HepG2 (cell line): Measurements from ENCODE around the gene ARMH3. TPM values are rescaled to one million over a fixed set of nuclear protein-coding genes. Genes with fewer than 3 reads are reported as not detected.

Source experiments
- ATAC-seq: fragments of 200-7000 bp; cut with Tn5 transposase; 3 replicates; pipeline ENCODE4 v1.9.1; 2020; ENCODE audit warnings: mild to moderate bottlenecking, moderate library complexity
- BruUV-seq: library from RNA; stranded (reverse); fragments of 400-500 nt; replicated peaks from 2 replicates; lab custom pipeline; 2021; lab: Mats Ljungman, UMichigan
- CTCF ChIA-PET: fragments of 300-600 bp; formaldehyde crosslinking; extraction: SDS; loops from one replicate; lab custom pipeline; 2021; ENCODE audit warnings: low total read pairs, inconsistent platforms, low intra/inter-chr PET ratio; lab: Yijun Ruan, JAX
- POLR2A ChIA-PET: fragments of 350-600 bp; sonication (Branson Sonifier 250); formaldehyde crosslinking; loops from one replicate; lab custom pipeline; 2020; ENCODE audit warnings: antibody characterized with exemption, inconsistent platforms; lab: Yijun Ruan, JAX
- DNase-seq: peaks from one replicate; pipeline ENCODE4 v3.0.0-alpha.2; 2015; ENCODE audit warnings: low spot score
- FAIRE-seq: peaks from 3 replicates; lab custom pipeline; 2011; peaks lifted over from hg19 to GRCh38; lab: Jason Lieb, UNC
- H2AFZ ChIP-seq: one replicate; pipeline ENCODE4 v1.6.1; 2011; ENCODE audit warnings: low read length, inconsistent platforms
- H3K27ac ChIP-seq: fragments of 300-600 bp; 3 replicates; pipeline ENCODE4 v1.8.0; 2011; ENCODE audit warnings: mixed run types, mild to moderate bottlenecking, mixed read lengths, low read length, inconsistent platforms; ENCODE audit not compliant: insufficient read depth; ENCODE audit errors: extremely low read length
- H3K27me3 ChIP-seq, 2 experiments: fragments of 200-600 bp in 1 of 2; 2 replicates in 1 of 2; 3 replicates in 1 of 2; pipeline versions ENCODE4 v1.6.0 to v1.8.0; 2011; ENCODE audit warnings: low read length in 2 of 2, mild to moderate bottlenecking in 2 of 2, moderate library complexity in 2 of 2, inconsistent platforms in 1 of 2; ENCODE audit not compliant: insufficient read depth in 2 of 2, control insufficient read depth in 1 of 2
- H3K36me3 ChIP-seq, 2 experiments: fragments of 200-600 bp in 1 of 2; replicated peaks in 1 of 2; 2 replicates in 1 of 2; 3 replicates in 1 of 2; pipeline versions ENCODE4 v1.5.1 to v1.8.0; 2011; ENCODE audit warnings: low read length in 2 of 2, inconsistent platforms in 1 of 2; ENCODE audit not compliant: insufficient read depth in 2 of 2, control insufficient read depth in 1 of 2
- H3K4me1 ChIP-seq: 2 replicates; pipeline ENCODE4 v1.5.1; 2012; ENCODE audit warnings: low read length, inconsistent platforms; ENCODE audit not compliant: insufficient read depth
- H3K4me2 ChIP-seq: 2 replicates; pipeline ENCODE4 v1.6.0; 2011; ENCODE audit warnings: low read depth, low read length, inconsistent platforms
- H3K4me3 ChIP-seq, 3 experiments: fragments of 200-600 bp in 1 of 3; sonication (generic), shearing (Covaris generic) in 1 of 3; replicated peaks in 1 of 3; 2 replicates each; pipeline ENCODE4 v1.5.1; 2011 to 2016; ENCODE audit warnings: low read length in 3 of 3, inconsistent platforms in 2 of 3, low read depth in 2 of 3, mild to moderate bottlenecking in 2 of 3, control low read depth in 1 of 3, mixed read lengths in 1 of 3; ENCODE audit not compliant: insufficient read depth in 1 of 3
- H3K79me2 ChIP-seq: one replicate; pipeline ENCODE4 v1.6.1; 2011; ENCODE audit warnings: low read length, inconsistent platforms; ENCODE audit not compliant: insufficient read depth
- H3K9ac ChIP-seq: 2 replicates; pipeline ENCODE4 v1.6.0; 2011; ENCODE audit warnings: mild to moderate bottlenecking, low read depth, low read length, inconsistent platforms; ENCODE audit not compliant: insufficient read depth
- H3K9me3 ChIP-seq: 2 replicates; pipeline ENCODE4 v1.5.1; 2012; ENCODE audit warnings: mild to moderate bottlenecking, low read length
- H4K20me1 ChIP-seq: 2 replicates; pipeline ENCODE4 v1.6.0; 2011; ENCODE audit warnings: inconsistent platforms, mild to moderate bottlenecking, low read length, moderate library complexity; ENCODE audit not compliant: insufficient read depth
- CEBPB ChIP-seq: IDR thresholded peaks from 2 replicates; pipeline ENCODE4 v1.6.1; 2011; ENCODE audit warnings: low read depth, low read length, improper control_type of control experiment, borderline replicate concordance
- GFI1 ChIP-seq: sonication (generic); formaldehyde crosslinking; IDR thresholded peaks from 2 replicates; pipeline ENCODE4 v1.5.0; 2020; ENCODE audit warnings: missing genetic modification reagents, mild to moderate bottlenecking, borderline replicate concordance
- RFX1 ChIP-seq: fragments of 450-650 bp; IDR thresholded peaks from 2 replicates; pipeline ENCODE4 v1.6.1; 2017
- SALL1 ChIP-seq: sonication (generic); formaldehyde crosslinking; IDR thresholded peaks from 2 replicates; pipeline ENCODE4 v1.8.0; 2022; ENCODE audit warnings: mild to moderate bottlenecking, missing genetic modification reagents
- SRF ChIP-seq: IDR thresholded peaks from 2 replicates; pipeline ENCODE4 v1.6.1; 2011; ENCODE audit warnings: mild to moderate bottlenecking, low read depth, low read length, moderate library complexity
- ZBTB33 ChIP-seq: sonication (generic); formaldehyde crosslinking; IDR thresholded peaks from 2 replicates; pipeline ENCODE4 v1.4.0; 2020; ENCODE audit warnings: missing genetic modification reagents
- ZBTB37 ChIP-seq: sonication (generic); formaldehyde crosslinking; IDR thresholded peaks from 2 replicates; pipeline ENCODE4 v1.4.0; 2020; ENCODE audit warnings: mild to moderate bottlenecking, missing genetic modification reagents
- ZNF562 ChIP-seq: sonication (generic); formaldehyde crosslinking; IDR thresholded peaks from 2 replicates; pipeline ENCODE4 v1.8.0; 2022; ENCODE audit warnings: missing genetic modification reagents, borderline replicate concordance
- ZNF780A ChIP-seq: sonication (generic); formaldehyde crosslinking; IDR thresholded peaks from 2 replicates; pipeline ENCODE4 v1.8.0; 2022; ENCODE audit warnings: mild to moderate bottlenecking, missing genetic modification reagents, moderate library complexity
- WGBS: methylation state at CpG from one replicate; pipeline ENCODE4 v1.1.6; 2017; ENCODE audit warnings: low lambda C conversion rate; 5-methylcytosine and 5-hydroxymethylcytosine counted together
- in situ Hi-C: cut with HindIII; loops from 2 replicates; pipeline ENCODE4 v1.10.0; 2017; ENCODE audit warnings: low pct_unique_long_range_greater_than_20kb; ENCODE audit not compliant: extremely low pct_ligation_motif_present
- intact Hi-C: fragments of 100-400 bp; cut with micrococcal nuclease; formaldehyde crosslinking; loops from one replicate; pipeline ENCODE4 v1.10.0; 2022; ENCODE audit not compliant: unreplicated experiment
- polyA plus RNA-seq, 8 experiments: library from polyadenylated mRNA; depleted of rRNA in 3 of 8; stranded (reverse) in 7 of 8; unstranded in 1 of 8; fragments of >200 nt; fragmentation: Illumina TruSeq in 4 of 8; extraction: Trizol in 4 of 8; gene quantifications; 2 replicates each; pipeline versions ENCODE4 v1.2.1 to v1.2.3, GENCODE V29; 2011 to 2016; ENCODE audit warnings: low read depth in 4 of 8, missing spikeins in 1 of 8, mixed read lengths in 1 of 8; ENCODE audit not compliant: insufficient read depth in 1 of 8
- total RNA-seq, 5 experiments: library from RNA; depleted of rRNA; stranded (reverse); fragments of >200 nt; fragmentation: Illumina TruSeq; extraction: Trizol; gene quantifications; 2 replicates each; pipeline ENCODE4 v1.2.3, GENCODE V29; 2016; ENCODE audit warnings: low read depth in 1 of 5
- TF ChIP-seq, protein P1 (sequence below): sonication (generic); formaldehyde crosslinking; IDR thresholded peaks from 2 replicates; pipeline ENCODE4 v1.5.0; 2020; ENCODE audit warnings: mild to moderate bottlenecking, low read depth, missing genetic modification reagents, borderline replicate concordance

Gene ARMH3
- total and polyA plus RNA-seq, 2 of the 13 experiments (the other 11 are each of a cell fraction or from before 2014, with no cell fraction given) = 8.4 to 16.9 TPM

DNA sequence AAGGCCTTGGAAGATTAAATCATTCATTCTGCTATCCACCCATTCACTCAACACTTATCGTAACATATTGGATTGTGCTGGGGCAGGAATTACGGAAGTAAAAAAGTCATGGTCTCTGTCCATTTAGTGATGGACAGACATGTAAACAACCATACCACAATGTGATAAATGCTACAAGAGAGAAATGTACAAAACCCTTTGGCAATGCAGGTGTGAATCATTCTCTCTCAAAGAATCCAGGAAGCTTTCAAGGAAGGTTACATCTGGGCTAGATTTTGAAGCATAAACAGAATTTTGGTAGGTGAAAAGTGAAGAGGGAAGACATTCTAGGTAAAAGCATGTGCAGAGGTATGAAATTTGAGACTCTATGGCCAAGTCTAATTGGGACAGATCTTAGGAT, 150.7 kb downstream of the ARMH3 start (continued):
- no peak for TF ChIP-seq GFI1 (CRISPR knock-in tag)
- TF ChIP-seq, protein P1, sequence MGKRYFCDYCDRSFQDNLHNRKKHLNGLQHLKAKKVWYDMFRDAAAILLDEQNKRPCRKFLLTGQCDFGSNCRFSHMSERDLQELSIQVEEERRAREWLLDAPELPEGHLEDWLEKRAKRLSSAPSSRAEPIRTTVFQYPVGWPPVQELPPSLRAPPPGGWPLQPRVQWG (CRISPR knock-in tag) = no peak
- no peak for TF ChIP-seq SRF
- no peak for TF ChIP-seq RFX1
- no peak for TF ChIP-seq CEBPB
- no peak for TF ChIP-seq ZNF780A
- TF ChIP-seq SALL1 = no peak
- TF ChIP-seq ZBTB37 = no peak

DNA sequence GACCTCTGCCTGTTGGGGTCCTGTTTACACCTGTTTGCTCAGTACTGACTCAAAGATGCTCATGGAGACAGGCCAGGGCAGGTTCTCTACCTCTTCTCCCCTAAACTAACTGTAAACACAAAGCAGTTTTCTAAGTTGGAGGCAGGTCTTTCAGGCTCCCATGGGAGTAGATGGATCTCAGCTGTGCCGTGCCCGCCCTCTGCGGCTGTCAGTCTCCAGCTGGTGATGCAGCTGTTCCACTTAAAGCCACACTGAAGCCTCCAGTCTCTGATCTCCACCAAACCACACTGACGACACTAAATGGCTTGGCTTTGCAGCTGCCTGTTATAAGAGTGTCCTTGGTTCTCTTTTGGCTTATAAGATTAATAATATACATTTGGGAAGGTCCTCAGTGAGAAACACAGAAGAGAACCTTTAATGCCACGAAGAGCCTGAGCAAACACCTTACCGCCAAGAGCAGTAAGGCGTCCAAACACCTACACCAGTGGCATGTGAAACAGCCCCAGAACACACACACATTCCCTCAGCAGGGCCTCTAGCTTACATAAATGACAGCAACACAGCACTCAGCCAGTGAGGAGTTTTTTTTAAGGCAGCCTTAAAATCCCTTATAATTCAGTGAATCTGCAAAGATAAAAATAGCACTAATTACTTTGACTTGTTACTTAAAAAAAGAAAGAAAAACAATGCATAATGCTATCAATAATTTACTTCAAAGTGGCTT, 152.0 kb downstream of the ARMH3 start:
- ChIA-PET CTCF (no interaction called here), POLR2A (no interaction called here)
- Histone ChIP-seq H3K27ac (no peak overlapping the region), H3K4me2 (no peak overlapping the region), H3K4me3 (no peak overlapping the region), H4K20me1 (no peaks in the 10 kb centered on the region), H3K79me2 (no peaks in the 10 kb centered on the region), H3K4me1 (no peaks in the 10 kb centered on the region), H3K9ac (no peak overlapping the region), H3K36me3 (no peaks in the 10 kb centered on the region), H2AFZ (no peak overlapping the region), H3K27me3 (no peaks in the 10 kb centered on the region), H3K9me3 (no peaks in the 10 kb centered on the region)
- ATAC-seq = no peak
- TF ChIP-seq ZBTB33 (CRISPR knock-in tag) (peak; percentile 21; the same call in 1 of the 2 replicates), ZNF562 (no peak)
- FAIRE-seq = no peak
- WGBS = 97% methylated on average over 4 of the region's 7 CpGs
- in situ Hi-C loops = no loop called here
- BruUV-seq = no TSS peak
- intact Hi-C loops = no loop called here
- DNase-seq = no peak
